CD4-positive, alpha-beta T cell treated with Interleukin-6 for 4 hours (primary cell): ENCODE measurements around the gene AP1M1.

ENCODE experiments used
- DNase-seq: peaks from one replicate; pipeline ENCODE4 v3.0.0-alpha.2; 2020; ENCODE audit warnings: mixed read lengths

AP1M1 gene

DNA sequence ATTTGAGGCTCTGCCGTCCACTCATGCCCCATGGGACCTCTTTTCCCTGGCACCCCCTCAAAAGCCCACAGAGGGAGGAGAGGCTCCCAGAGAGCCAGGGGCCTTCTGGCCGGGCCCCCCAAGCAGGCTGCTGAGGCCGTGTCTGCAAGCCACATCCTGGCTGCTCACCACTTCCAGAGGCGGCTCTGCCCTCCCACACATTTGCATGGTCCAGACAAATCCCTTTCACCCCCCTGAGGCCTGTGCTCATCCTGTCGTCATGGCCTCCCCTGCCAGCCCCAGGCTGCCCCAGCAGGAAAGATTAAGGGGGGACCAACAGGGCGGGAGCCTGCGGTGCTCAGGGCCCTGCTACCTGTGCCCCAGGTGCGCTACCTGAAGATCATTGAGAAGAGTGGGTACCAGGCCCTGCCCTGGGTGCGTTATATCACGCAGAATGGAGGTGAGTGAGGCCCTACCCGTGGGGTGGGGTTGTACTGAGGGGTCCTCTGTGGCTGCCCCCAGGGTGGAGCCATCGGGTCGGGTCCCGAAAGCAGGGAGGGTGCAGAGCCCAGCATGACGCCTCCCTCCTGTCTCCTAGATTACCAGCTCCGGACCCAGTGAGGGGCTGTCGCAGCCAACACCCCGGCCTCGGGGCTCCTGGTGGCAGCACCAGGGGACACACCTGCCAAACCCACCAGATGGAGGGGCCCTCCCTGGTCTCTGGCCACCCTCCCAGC is 36.3 kb downstream of the AP1M1 start:
- DNase-seq, result no peak

DNA sequence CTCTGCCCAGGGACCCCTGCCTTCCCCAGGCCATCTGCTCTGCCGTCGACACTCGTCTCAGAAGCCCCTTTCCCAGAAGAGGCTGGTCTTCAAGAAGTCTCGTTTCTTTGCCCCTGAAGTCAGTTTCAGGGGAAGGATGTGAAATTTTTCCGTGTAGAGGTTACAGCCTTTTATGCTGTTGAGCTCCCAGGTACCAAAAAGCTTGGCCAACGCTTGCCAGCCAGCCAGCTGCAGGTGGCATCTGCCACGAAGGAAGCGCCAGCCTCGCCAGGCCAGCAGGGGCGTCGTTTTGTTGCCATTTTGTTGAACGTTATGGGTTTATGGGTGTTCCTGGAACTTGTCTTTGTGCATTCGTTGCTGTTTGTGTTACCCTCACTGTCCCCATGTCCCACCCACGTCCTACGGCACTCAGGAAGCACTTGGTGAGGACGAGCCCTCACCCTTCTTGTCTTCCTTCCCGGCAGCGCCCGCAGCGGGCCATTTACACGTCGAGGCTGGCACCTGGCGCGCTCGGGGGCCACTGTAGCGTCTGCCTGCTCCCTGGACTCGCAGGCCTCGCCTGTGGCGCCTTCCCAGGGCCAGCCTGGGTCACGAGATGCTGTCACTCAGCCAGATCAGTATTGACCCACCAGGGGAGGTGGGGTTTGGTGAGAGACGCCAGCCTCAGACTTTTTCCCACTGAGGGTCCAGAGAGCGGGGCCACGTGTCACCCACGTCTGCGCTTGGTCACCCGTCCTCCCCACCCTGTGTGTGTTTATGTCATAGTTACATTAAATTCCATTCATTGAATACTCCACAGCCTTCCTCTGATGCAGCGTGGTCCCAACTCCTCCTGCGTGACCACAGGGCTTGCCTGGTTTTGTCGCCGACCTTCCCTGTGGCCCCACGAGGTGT is 37.1 kb downstream of the AP1M1 start:
- no peak for DNase-seq

DNA sequence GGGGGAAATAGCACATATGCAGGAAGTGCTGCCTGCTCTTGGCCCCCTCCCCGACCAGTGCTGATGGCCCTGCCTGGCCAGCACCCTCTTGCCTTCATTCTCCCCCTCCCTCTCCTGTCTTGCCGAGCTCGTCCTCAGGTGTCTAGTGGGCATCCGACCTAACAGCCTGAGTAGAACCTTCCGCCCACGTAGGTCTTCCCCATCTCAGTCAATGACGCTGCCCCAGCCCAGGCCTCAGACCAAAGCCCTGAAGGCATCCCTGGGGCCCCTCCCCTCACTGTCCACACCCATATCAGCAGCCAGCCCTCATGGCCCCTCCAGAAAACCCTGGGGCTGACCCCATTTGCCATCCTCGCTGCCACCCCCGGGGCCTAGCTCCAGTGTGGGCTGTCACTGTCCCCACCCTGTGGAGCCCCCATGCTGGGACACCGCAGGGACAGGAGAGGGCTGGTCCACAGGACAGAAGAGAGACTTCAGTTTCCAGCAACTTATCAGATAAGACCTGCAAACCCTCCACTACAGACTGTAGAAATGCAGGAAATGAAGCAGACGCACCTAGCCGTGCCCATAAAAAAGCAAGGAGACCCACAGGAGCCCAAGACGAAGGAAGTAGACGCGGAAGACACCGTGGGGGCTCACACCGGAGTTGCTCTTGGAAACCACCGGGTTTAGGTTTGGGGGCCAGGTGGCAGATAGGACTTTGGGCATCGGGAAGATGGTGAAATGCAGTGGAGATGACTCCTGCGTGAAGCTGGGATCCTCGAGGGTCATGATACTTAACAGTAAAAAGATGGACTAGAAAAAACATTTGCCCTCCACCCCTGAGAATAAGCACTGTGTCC is 38.3 kb downstream of the AP1M1 start:
- peak; percentile 32 for DNase-seq

DNA sequence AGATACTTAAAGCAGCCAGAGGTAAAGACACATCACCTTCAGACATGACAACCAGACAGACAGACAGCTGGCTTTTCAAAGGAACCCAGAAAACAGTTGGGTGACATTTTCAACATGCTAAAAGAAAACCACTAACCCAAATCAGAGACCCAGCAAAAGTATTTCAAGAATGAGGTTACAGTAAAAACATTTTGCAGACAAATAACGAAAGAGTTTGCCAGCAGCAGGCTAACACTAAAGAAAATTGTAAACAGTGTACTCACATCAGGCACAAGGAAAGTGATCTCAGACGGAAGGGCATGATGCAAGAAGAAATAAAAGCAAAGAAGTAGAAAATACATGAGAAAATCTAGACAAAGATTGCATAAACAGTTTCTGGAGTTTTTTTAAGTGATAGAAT is 46.4 kb downstream of the AP1M1 start:
- peak; percentile 27 for DNase-seq

DNA sequence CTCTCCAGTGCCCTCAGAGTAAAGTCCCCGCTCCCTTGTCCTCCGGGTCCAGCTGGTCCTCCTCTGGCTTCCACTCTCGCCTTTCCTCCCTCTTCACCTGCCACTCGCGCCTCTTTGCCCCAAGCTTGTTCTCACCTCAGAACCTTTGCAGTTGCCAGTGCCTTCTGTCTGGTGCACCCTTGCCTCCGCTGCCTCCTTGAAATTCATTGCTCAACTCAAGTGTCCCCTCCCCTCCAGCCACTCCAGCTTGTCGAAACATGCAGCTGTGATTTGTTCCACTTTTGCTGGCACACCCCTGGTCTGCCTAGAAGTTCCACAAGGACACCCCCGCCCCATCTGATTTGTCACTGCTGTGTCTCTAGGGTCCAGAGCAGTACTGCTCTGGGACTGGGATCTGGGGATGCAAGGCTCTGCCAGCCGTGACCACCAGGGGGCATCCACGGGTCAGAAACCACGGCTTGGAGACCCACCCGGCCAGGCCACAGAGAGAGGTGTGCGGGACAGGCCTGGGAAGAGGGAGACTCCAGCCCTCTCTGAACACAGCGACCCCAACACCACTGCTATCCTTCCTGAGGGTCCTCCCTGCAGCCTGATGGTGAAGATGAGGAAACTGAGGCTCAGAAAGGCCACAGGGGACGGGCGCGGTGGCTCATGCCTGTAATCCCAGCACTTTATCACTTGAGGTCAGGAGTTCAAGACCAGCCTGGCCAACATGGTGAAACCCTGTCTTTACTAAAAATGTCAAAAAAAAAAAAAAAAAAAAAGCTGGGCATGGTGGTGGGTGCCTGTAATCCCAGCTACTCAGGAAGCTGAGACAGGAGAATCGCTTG is 49.9 kb downstream of the AP1M1 start:
- peak; percentile 91 for DNase-seq

DNA sequence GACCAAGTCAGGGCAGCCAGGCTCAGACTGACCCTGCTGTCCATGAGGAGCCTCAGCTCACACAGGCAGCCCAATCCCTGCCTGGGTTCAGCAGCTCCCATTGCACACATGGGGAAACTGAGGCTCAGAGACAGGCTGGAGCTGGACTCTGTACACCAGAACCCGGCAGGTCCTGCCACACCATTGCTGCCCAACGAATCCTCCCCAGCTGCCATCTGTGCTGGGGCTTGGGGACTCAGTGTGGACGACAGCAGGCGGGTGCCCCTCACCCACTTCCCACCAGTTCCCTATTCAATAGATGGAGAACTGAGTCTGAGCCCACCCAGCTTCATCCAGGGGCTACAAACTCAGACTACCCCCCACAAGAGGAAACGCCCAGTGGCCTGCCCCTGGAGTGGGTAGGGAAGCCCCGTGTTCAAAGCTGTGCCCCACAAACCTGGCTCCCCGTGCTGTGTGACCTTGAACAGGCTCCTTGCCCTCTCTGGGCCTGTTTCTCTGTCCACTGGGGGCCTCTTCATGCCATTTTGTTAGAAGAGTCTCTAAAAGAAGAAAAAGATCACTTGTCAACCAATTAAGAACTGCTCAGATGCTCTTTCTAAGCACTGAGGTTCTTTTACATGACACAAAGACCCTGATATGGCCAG is 50.8 kb downstream of the AP1M1 start:
- DNase-seq, result no peak

DNA sequence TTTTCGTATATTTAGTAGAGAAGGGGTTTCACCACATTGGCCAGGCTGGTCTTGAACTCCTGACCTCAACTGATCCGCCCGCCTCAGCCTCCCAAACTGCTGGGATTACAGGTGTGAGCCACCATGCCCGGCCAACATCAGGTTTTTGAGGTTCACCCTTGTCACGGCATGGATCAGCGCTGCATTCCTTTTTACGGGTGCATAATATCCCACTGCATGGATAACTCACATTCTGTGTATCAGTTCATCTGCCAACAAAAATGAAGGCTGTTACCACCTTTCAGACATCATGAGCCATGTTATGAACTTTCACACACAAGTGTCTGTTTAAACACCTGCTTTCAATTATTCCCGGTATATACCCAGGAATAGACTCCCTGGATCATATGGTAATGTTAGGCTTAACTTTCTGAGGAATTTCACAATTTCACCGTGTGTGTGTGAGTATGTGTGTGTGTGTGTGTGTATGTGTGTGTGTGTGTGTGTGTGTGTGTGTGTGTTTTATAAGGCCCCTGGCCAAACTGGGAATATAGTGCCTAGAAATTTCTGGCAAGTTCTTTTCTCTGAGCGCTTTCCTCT is 52.2 kb downstream of the AP1M1 start:
- DNase-seq, result no peak

DNA sequence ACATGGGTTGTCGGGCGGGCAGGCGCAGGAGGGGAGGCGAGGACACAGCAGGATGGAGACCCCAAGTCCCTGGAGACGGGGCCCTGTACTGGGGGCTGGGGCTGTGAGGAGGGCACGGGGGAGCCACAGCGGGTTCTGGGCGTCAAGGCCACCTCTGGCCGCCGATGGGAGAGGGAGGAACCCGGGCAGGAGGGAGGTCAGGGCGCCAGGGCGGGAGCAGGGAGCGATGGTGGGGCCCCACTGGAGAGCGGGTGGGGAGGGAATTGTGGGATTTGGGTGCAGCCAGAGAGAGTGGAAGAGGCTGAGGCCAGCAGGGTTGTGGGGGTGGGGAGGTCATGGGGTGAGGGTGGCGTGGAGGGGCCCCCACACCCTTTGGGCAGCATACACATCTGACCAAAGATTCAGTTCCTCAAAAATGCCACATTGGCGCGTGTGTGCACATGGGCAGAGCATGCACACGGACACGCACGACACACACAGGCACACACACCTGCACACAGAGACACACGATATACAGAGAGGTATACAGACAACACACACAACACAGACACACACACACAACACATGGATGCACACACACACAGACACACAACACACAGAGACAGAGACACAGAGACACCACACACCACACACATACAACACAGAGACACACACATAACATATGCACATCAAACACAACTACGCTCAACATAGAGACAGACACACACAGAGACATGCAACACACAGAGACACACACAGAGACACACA is 54.9 kb downstream of the AP1M1 start:
- DNase-seq, result no peak

DNA sequence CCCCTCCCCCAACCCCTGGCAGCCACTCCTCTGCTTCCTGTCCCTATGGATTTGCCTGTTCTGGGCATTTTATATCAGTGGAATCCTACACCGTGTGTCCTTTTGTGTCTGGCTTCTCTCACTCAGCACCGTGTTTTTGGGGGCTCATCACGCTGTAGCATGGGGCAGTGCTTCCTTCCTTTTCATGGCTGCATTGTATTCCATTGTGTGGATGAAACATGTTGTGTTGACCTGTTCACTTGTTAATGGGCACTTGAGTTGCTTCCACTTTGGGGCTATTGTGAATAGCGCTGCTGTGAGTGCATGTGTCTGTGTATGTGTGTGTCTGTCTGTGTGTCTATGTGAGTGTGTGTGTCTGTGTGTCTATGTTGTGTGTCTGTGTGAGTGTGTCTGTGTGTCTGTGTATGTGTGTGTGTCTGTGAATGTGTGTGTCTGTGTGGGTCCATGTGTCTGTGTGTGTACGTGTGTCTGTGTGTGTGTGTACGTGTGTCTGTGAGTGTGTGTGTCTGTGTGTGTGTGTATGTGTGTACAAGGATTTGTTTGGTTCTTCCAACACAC is 57.2 kb downstream of the AP1M1 start:
- DNase-seq, result no peak

DNA sequence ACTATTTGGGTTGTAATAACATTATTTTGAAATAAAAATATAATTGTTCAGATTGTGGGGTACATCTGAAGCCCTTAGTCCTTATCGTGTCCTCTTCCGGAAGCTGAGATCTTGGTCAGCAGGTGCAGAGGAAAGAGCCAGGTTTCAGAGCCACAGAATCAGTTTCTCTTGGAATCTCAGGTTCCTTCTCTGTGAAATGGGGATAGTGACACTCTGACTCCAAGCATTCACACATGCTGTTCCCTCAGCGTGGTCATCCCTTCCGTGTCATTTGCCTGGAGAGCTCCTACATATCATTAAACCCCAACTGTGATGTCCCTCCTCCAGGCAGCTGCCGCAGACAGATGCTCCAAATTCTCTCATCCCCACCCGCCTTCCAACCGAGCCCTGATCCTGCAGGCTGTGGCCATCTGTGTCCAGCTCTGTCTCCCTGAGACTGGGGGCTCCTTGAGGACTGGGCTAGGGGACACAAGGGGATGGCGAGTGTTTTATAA is 59.8 kb downstream of the AP1M1 start:
- DNase-seq, result no peak

GRCh38 chr19:16258440-16258903 is 60.8 kb downstream of the AP1M1 start:
- DNase-seq, result no peak

GRCh38 chr19:16259385-16260159 is 61.9 kb downstream of the AP1M1 start:
- no peak for DNase-seq

DNA sequence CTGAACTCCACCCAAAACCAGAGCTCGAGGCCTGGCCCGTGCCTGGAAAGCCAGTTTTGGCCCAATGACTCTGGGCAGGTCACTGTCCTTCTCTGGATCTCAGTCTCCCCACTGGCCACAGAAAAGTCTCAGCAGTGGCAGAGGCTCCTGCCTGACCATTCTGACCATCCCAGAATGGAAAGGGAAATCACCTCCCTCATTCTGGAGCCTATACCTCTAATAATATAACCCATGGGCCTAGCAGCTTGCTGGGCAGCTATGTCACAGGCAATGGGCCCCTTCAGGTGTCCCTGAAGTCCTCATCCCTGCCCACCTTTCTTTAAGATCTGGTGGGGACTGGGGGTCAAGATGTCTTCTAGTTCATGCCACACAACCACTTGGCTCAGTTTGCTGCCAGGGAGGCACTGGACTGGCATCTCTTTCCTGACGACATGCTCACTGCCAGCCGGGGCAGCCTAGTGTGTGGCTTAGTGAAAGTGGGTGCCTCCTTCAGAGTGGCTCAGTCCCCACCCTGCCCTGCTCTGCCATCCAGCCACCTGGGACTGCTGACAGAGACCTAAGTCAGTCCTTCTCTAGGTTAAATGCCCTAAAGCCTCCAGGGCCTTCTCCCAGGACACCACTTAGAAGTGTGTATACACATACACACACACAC is 62.6 kb downstream of the AP1M1 start:
- no peak for DNase-seq

- DNase-seq, result no peak
Observed at GRCh38 chr19:16260812-16261161, 63.1 kb downstream of the AP1M1 start.

DNA sequence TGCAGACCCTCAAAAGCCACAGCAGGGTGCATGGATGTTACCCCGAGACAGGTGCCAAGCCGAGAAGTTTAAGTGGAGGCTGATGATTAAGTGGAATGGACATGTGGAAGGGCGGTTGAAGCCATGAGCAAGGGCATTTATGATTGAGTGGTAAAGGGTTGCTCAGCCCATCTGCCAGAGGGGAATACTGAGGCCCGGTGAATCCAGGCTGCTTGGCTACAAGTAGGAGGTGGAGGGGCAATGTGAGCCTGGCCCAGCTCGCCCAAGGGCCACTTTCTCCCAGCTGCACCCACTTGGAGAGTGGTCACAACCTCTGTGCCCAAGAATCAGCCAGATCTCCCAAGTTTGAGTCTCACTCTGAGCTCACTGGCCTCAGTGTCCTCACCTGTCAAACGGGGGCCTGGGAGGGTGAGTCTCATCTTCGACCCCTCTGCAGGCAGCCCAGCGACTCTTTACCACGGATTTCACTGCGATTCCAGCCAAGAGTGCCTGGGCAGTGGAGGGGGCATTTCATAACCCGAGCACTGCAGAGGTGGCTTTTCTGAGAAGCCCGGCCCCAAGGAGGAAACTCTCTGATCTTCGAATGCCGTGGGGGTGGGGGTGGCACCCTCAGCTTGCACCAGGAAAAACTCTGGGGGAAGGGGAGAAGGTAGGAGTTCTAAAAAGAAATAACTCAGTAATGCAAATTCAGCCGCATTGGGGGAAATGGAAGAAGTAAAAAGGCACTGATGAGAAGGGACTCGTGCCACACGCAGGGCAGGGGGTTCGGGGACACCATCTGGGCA is 64.1 kb downstream of the AP1M1 start:
- peak; percentile 43 for DNase-seq

GRCh38 chr19:16262618-16263017 is 64.9 kb downstream of the AP1M1 start:
- no peak for DNase-seq

GRCh38 chr19:16263141-16263761 is 65.5 kb downstream of the AP1M1 start:
- DNase-seq, result no peak
